BE2C (cell line): ENCODE measurements around the gene CXCL8.
"Not testable (repeated sequence)": the region's sequence is repeated elsewhere in the genome, so short reads cannot be mapped to it uniquely, and the experiment has no call there.

Experiments
- DNase-seq: peaks from one replicate; pipeline ENCODE4 v3.0.0-alpha.2; 2020
- H3K27me3 ChIP-seq: fragments of 250-450 bp; sonication (Bioruptor Pico); 2 replicates; pipeline ENCODE4 v1.5.1; 2020; ENCODE audit warnings: mild to moderate bottlenecking
- H3K36me3 ChIP-seq: fragments of 250-450 bp; sonication (Bioruptor Pico); 2 replicates; pipeline ENCODE4 v1.5.1; 2020; ENCODE audit warnings: mild to moderate bottlenecking
- H3K4me1 ChIP-seq: fragments of 250-450 bp; sonication (Bioruptor Pico); 2 replicates; pipeline ENCODE4 v1.5.1; 2020
- H3K4me3 ChIP-seq: 2 replicates; pipeline ENCODE4 v1.5.1; 2011; ENCODE audit warnings: low read depth, low read length
- H3K9me3 ChIP-seq: fragments of 250-450 bp; sonication (Bioruptor Pico); 2 replicates; pipeline ENCODE4 v1.5.1; 2020
- TF ChIP-seq, protein P1 (sequence below): IDR thresholded peaks from 2 replicates; pipeline ENCODE4 v1.5.1; 2012; ENCODE audit warnings: mild to moderate bottlenecking, low read depth, low read length

The CXCL8 gene

DNA sequence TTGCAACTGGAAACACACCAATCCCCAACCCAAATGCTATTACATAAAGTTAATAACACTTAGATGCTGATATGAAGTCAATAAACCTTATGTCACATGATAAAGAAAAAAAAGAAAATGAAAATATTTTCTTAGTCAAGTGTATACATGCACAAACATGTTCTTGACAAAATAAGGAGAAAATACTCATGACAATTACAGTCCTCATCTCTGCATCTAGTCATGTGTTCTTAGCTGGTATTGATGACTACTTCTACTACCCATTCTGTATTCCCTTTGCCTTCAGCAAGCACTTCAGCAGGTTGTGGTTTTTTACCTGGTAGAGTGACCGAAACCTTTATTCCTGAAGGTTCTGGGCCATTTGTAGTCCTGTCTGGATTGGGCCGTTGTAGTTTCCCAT, 24.9 kb downstream of the CXCL8 start:
- no peaks in the 10 kb centered on the region for H3K36me3 ChIP-seq
- H3K4me1 ChIP-seq: no peaks in the 10 kb centered on the region
- no peaks in the 10 kb centered on the region for H3K9me3 ChIP-seq
- H3K27me3 ChIP-seq: no peaks in the 10 kb centered on the region
- H3K4me3 ChIP-seq: no peak overlapping the region
- DNase-seq: no peak
- TF ChIP-seq, protein P1, sequence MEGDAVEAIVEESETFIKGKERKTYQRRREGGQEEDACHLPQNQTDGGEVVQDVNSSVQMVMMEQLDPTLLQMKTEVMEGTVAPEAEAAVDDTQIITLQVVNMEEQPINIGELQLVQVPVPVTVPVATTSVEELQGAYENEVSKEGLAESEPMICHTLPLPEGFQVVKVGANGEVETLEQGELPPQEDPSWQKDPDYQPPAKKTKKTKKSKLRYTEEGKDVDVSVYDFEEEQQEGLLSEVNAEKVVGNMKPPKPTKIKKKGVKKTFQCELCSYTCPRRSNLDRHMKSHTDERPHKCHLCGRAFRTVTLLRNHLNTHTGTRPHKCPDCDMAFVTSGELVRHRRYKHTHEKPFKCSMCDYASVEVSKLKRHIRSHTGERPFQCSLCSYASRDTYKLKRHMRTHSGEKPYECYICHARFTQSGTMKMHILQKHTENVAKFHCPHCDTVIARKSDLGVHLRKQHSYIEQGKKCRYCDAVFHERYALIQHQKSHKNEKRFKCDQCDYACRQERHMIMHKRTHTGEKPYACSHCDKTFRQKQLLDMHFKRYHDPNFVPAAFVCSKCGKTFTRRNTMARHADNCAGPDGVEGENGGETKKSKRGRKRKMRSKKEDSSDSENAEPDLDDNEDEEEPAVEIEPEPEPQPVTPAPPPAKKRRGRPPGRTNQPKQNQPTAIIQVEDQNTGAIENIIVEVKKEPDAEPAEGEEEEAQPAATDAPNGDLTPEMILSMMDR: no peak

DNA sequence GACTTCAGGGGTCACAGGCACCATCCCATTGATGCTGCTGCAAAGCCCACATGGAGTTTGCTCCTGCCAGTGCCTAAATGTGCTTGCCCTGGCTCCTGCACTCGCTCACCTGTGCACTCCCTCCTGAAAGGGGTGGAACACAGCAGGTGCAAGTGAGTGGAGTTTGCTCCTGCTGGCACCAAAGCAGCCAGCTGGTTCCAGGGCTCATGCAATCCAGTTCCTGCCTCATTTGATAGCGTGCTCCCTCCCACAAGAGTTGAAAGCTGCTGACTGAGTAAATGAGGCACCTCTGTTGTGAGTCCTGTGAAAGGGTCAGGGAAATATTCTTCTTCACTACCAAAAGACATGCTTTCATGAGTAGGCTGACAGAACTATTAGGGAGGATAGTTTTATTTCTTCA, 30.5 kb downstream of the CXCL8 start:
- Histone ChIP-seq H3K4me1 (no peaks in the 10 kb centered on the region), H3K4me3 (no peak overlapping the region), H3K9me3 (no peaks in the 10 kb centered on the region), H3K36me3 (no peaks in the 10 kb centered on the region), H3K27me3 (no peaks in the 10 kb centered on the region)
- TF ChIP-seq, protein P1: no peak
- no peak for DNase-seq

DNA sequence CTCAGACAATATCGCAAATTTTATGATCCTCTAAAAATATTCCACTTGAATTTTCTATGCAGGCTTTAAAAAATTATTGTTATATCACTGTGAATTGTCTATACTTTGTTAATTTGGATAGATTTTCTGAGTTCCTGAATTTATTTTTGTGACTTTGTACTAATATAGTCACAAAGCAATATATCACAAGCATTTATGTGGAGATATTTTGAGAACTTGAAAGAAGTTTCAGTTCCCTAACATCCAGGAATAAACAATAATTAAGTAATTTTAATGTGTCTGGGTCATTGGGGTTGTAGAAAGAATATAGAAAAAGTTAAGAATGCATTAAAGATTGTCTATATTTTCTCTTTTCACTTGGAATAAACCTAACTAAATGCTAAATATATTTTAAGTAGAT, 32.0 kb downstream of the CXCL8 start:
- TF ChIP-seq, protein P1: no peak
- DNase-seq: no peak
- H3K4me1 ChIP-seq: no peaks in the 10 kb centered on the region
- no peaks in the 10 kb centered on the region for H3K9me3 ChIP-seq
- H3K36me3 ChIP-seq: no peaks in the 10 kb centered on the region
- H3K4me3 ChIP-seq: no peak overlapping the region
- H3K27me3 ChIP-seq: no peaks in the 10 kb centered on the region

DNA sequence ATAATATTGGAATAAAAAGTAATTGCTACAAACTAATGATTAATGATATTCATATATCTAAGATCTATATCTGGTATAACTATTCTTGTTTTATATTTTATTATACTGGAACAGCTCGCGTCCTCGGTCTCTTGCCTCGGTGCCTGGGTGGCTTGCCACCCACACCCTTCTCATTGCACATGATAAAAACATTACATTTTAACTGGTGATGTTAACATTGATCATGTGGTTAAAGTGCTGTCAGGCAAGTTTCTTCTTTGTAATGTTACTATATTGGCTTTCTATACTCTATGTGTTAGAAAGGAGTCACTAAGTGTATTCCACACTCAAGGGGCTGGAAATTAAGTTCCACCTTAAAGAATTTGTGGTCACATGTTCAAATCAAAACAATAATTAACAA, 34.0 kb downstream of the CXCL8 start:
- not testable (repeated sequence) for H3K9me3 ChIP-seq, H3K4me3 ChIP-seq, H3K4me1 ChIP-seq, H3K27me3 ChIP-seq, H3K36me3 ChIP-seq, DNase-seq

DNA sequence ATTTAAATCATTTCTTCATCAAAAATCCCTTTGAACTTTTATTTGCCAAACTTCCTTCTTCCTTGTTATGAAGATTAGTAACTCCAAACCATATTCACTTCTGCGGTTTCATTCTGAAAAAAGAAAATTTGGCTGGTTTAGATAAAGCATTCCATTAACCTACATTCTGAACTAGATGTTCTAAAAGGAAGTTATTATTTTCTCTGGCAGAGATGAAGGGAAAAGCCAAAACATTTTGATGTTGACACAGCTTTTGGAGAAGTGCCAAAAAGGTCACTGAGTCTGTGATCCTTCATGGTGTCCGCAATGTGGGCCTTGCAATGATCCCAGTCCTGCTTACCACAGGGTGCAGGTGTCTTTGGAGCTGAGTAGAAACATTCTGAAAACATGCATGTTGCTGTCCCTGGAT, 36.0 kb downstream of the CXCL8 start:
- H3K36me3 ChIP-seq: no peaks in the 10 kb centered on the region
- no peaks in the 10 kb centered on the region for H3K4me1 ChIP-seq
- DNase-seq: no peak
- H3K27me3 ChIP-seq: no peaks in the 10 kb centered on the region
- no peaks in the 10 kb centered on the region for H3K9me3 ChIP-seq
- TF ChIP-seq, protein P1: no peak
- no peak overlapping the region for H3K4me3 ChIP-seq

DNA sequence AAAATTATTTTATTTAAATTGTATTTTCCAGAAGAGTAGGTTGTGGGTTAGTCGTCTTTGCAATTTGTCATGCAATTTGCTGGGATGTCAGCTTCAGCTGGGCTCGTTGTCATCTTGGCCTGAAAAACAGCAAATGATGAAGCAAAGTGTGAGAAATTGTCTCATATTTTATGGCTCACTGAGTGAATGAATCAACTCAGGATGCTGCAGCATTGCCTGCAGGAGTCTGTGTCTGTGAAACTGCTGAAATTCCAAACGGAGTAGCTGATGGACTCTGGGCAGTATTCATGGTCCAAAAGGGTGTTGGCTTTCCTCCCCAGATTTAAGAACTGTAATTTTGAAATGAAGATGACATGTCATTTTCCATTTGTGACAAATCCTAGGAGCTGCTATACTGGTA, 37.2 kb downstream of the CXCL8 start:
- no peaks in the 10 kb centered on the region for H3K9me3 ChIP-seq
- no peak for DNase-seq

More for the DNA sequence above, 37.2 kb downstream of the CXCL8 start:
- TF ChIP-seq, protein P1: no peak
- Histone ChIP-seq H3K36me3 (no peaks in the 10 kb centered on the region), H3K4me1 (no peaks in the 10 kb centered on the region), H3K4me3 (no peak overlapping the region), H3K27me3 (no peaks in the 10 kb centered on the region)
